Activated effector memory CD4-positive, alpha-beta T cell treated with anti-CD3 and anti-CD28 coated beads, Interleukin-2, amount 50 U/mL, for 16 hours (primary cell): Measurements from ENCODE around the gene FTO.

ENCODE experiments used
- DNase-seq: peaks from one replicate; pipeline ENCODE4 v3.0.0-alpha.2; 2020

Gene FTO

GRCh38 chr16:53974484-53975080, 270.6 kb downstream of the FTO start:
- DNase-seq: no peak

GRCh38 chr16:53980675-53981074, 276.7 kb downstream of the FTO start:
- no peak for DNase-seq

DNA sequence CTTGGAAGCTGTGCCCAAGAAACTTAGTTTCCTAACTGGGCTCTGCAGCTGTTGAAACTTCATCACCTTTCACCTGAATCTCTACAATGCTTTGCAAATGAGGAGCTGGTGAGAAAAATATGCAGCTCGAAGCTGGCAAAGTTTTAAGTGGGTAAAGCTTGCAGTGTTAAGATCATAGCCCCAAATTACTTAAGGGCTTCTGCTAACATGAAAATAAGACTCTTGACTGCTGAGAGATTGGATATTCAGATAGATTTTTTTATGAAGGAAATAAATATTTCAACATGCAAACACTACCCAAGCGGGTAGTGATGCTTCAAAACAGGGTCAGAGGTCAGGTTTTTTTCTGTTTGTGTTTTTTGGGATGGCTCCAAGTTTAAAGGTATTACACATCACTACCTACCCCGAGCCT, 278.7 kb downstream of the FTO start:
- no peak for DNase-seq

- no peak for DNase-seq
These were observed 281.0 kb downstream of the FTO start for GRCh38 chr16:53984936-53985335.

DNA sequence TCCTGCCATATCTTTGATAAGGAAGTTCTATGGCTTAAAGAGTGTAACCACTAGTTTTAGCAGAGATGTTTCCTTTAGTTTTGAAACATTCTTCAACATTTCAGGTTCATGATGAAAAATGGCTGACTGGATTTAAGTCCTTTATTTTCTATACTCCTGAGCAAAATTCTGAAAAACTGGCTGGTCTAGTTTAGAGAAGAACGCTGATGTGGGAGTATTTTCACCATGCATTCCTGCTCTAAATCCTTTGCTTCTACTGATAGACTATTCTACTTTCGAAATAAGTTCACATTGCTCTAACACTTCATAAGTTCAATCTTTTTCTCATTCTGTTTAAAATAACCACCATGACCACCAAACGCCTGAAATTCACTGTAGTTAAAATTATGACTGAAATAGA, 281.9 kb downstream of the FTO start:
- DNase-seq: no peak

- DNase-seq: no peak
These were observed 282.8 kb downstream of the FTO start for GRCh38 chr16:53986793-53987192.

DNA sequence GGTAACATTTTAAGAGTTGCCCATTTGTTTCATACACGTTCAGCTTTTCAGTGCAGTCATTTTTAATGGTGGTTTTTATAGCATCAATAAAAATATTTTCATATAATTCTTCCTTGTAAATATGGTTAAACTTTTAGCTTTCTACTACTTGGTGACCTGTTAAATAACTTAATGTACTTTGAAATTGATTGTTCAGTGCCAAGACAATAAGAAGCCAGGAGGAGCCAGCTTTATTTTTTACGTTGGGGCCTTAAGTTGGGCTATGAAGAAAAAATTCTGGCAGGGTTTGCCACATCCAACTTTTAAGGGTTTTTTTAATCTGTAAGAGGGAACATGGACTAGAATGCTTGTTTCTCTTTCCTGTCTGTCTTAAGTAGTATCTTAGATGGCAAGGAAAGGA, 284.2 kb downstream of the FTO start:
- no peak for DNase-seq

GRCh38 chr16:53989597-53989996, 285.6 kb downstream of the FTO start:
- DNase-seq: no peak

DNA sequence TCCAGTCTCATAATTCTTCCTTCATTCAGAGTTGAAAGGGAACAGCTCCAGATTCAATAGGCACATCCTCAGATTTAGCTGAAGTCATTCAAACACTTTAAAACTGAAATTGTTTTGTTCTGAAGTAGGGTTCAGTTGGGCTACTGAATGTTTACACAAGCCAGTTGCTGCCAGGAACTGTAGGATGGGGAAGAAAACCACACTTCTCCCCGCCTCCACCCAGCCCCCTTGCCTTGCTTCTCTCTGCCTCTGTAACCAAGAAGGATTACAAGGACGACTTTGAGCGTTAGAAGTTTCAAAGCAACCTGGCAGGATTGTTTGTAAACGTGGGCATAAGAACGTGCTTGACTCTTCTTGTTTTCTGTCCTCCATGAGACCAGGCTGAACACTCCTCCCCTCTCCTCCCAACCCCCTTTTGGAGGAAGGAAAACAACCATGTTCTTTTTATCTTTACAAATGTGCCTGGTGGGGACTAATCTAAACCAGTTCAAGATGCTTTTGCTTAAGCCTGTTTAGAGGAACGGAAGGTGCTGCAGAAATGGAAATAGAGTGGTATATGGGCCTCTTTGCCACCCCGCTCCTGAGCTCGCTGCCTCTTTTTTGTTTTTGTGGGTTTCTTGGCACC, 287.9 kb downstream of the FTO start:
- DNase-seq: no peak

DNA sequence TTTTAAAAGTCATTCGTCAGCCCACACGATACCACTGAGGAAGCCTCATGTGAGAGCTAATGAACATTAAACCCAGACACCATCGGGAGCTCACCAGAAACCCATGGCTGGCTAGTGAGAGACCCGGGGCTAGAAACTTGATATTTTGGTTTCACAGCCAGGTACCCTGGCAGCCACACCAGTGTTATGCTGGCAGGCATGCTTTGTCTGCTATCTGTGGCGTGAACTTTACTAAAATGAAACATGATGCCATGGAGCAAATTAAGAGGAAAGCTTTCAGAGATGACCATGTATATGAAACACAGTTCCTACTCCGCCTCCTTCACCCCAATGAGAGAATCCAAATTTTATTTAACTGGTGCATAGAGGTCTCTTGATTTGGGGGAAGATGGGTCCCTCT, 291.4 kb downstream of the FTO start:
- DNase-seq: no peak

DNA sequence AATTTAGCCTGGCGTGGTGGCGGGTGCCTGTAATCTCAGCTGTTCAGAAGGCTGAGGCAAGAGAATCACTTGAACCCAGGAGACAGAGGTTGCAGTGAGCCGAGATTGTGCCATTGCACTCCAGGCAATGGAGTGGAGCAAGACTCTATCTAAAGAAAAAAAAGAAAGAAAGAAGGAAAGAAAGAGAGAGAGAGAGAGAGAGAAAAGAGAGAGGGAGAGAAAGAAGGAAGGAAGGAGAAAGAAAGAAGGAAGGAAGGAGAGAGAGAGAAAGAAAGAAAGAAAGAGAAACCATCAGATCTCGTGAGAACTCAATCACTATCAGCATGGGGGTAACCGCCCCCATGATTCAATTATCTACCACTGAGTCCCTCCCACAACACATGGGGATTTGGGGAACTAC, 293.0 kb downstream of the FTO start:
- DNase-seq: no peak

DNA sequence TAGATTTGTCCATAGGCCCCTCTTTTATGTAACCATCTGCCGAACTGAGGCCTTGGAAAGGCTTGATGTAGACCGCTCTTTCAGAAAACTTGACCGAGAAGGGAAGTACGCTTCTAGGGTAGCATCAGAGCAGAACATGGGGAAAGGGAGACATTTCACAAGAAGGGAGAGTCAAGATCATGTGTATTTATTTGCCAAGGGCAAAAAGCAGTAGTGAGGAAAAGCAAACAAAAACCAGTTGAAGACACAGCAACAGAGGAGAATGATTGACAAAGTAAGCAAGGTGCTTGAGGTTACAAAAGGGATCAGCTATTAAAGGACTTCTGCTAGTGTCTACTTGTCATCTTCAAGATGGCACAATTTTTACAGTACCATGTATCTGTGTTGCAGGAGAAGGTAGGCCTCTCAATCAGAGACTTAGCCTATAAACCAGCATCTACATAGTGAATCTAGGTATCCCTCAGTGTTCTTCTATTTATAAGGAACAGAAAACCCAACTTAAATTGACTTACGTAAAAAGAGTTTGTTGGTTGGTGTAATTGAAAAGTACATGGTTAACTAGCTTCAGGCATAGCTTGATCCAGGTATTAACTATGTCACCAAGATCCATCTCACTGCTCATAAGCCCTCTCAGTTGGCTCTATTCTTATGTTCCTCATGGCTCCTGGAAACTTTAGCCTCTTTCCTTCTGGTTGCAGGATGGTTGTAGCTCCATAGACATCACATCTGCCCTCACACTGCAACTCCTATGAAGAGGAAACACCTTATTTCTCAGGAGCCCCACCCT, 294.3 kb downstream of the FTO start:
- no peak for DNase-seq

DNA sequence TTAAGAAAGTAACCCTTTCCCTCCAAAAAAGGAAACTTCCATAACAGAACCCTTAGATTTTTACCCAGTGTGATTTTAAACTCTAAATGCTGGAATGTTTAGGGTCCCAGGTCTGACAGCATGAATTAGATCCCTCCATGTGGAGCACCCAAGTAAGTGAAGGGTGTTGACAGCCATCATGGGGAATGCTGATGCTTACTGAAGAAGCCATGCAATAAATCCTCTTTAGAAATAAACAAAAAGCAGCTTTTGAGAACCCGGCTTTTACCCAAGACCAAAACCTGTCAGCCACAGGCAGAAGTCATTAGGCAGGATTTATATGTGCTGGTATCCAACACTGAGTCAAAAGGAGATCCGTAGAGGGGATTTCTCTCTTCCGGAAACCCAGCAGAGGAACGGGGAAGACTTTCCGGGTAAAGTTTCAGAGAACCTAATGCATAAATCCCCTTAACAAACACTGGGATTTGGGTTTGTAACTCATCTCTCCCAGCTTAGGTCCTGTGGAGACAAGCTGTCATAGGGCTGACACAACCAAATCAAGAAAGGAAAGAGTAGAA, 295.1 kb downstream of the FTO start:
- no peak for DNase-seq

- no peak for DNase-seq
These were observed 295.9 kb downstream of the FTO start for GRCh38 chr16:53999841-54000240.

- DNase-seq: no peak
These were observed 296.4 kb downstream of the FTO start for GRCh38 chr16:54000361-54000760.

DNA sequence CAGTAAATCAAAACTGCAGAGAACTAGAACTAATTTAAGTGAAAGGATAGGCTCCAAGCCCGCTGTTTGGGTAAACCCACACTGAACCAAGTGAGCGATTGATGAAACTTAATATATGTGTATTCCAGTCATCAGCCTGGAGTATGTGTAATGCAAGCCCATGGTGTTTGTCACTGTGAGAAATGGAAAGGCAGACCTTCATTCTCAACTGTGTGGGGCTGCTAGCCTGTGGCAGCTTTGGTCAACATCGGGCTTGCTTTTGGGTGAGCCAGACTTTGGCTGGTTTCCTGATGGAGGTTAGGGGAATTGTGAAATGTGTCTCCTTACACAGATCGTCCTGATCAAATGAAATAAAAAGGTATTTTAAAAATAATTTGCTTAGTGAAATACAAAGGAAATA, 302.7 kb downstream of the FTO start:
- no peak for DNase-seq

- DNase-seq: no peak
These were observed 303.5 kb downstream of the FTO start for GRCh38 chr16:54007504-54007903.

GRCh38 chr16:54009464-54010176, 305.7 kb downstream of the FTO start:
- no peak for DNase-seq

DNA sequence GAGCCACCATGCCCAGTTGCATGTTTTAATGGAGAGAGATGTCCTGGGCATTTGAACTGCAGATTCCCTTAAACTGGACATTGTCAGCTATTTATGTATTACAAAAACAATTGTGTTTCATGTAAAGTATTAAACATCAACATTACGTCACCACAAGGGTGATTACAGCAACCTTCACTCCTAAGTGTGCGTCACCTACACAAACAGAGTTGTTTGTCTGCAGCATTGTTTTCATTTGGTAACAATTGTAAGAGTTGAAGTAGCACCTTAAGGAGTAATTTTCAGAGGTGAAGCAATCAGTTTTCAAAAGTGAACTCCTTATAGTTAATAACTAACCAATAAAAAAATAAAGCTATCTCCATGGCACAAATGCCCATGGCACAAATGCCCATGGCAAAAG, 311.2 kb downstream of the FTO start:
- DNase-seq: no peak

GRCh38 chr16:54022362-54022761, 318.4 kb downstream of the FTO start:
- no peak for DNase-seq

DNA sequence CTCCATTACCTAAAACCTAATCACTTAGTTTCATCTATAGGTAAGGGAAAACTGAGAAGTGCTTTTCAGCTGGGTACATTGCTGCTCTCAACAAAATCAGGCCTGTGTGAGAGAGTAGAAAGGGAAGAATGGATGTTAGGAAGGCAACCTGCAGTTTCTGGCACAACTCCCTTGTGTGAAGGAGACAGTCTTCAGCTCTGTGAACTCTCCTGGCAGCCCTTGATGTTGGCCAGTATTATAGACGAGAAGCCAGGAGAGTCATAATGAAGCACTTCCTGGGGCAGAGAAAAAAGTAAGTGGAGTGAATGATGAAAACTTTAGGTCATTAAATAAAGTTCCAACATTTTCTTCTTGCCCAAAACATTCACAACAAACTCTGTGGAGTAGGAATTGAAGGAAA, 322.5 kb downstream of the FTO start:
- DNase-seq: no peak

DNA sequence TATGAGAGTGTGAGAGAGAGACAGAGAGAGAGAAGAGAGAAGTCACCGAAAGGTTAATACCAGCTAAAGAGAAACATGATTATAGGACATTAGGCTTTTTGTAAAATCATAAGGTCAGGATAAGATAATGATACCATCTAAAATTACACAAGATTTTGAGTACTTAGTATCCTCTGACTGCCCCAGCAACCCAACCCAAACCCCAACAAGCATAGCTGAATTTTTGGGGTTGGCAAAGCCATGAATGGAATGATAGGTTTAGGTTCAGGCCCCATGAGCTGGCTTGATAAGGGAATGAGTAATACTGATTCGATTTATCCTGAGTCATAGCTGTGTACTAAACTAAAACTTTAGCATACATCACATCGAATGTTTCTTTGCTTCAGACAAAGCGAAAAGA, 323.1 kb downstream of the FTO start:
- DNase-seq: no peak

DNA sequence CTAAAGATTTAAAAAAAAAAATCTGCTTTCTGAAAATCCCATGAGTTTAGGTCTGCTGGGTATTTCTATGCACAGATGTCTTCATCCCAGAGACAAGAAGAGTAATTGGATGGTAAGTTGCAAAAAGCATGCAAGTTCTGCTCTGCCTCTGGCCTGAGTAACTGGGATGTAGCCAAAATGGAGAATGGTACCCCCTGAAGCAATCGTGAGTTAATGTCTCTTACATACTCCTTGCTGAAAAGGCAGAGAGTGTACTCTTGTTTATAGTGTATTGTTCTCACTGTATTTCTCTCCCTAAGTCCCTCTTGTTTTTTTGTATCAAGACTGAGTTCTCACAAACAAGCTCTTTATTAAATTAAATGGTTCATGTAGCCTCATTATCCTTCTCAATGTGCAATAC, 323.6 kb downstream of the FTO start:
- no peak for DNase-seq

DNA sequence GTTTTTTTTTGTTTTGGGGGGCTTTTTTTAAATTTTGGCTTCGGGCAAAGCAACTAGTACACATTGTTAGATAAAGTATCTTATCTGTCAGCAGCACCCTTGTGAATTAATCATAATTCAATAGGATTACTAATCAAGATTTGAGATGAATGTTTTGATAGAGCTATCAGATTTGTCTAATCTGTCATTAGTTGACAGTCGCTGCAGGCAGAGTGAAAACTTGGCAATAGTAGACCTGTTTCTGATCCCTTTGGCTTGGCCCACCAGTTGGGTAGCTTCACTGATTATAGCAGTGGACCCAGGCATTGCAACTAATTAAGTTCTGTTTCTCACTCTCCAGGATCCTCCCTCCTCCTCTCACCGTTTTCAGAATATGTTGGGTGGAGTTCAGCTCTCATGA, 324.0 kb downstream of the FTO start:
- DNase-seq: no peak
